ENCODE results near the gene PTRH1.

DNA sequence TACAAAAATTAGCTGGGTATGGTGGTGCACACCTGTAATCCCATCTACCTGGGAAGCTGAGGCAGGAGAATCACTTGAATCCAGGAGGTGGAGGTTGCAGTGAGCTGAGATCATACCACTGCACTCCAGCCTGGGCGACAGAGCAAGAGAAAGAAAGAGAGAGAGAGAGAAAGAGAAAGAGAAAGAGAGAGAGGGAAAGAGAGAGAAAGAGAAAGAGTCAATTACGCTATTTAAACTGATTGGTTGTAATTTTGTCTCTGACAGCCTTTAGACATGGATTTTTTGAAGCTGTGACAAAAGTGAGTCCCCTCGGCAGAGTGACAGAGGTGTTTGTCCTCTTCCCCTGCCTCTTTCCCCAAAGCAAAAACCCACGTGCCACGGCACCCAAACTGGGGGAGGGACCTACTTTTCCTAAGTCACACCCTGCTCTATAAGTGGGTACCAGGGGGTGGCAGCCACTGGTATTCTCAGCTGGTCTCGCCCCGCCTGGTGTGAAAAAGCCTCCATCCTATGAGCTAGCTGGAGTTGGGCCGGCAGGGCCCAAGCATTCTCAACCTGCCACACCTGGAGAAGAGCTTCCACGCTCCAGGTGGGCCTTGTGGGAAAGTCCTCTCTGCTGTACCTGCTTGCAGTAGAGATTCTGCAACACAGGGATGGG, 12.0 kb downstream of the PTRH1 start:
- no peak for TF ChIP-seq ZSCAN20 (CRISPR knock-in tag; IDR thresholded peaks at IDR 0.05; ENCODE audit: borderline replicate concordance)
- no peak for TF ChIP-seq RCOR2 (CRISPR knock-in tag; IDR thresholded peaks at IDR 0.05)
- no peak for TF ChIP-seq CCAR2 (optimal IDR thresholded peaks at IDR 0.05; ENCODE audit: low read depth, low read length)
- TF ChIP-seq, protein P1, sequence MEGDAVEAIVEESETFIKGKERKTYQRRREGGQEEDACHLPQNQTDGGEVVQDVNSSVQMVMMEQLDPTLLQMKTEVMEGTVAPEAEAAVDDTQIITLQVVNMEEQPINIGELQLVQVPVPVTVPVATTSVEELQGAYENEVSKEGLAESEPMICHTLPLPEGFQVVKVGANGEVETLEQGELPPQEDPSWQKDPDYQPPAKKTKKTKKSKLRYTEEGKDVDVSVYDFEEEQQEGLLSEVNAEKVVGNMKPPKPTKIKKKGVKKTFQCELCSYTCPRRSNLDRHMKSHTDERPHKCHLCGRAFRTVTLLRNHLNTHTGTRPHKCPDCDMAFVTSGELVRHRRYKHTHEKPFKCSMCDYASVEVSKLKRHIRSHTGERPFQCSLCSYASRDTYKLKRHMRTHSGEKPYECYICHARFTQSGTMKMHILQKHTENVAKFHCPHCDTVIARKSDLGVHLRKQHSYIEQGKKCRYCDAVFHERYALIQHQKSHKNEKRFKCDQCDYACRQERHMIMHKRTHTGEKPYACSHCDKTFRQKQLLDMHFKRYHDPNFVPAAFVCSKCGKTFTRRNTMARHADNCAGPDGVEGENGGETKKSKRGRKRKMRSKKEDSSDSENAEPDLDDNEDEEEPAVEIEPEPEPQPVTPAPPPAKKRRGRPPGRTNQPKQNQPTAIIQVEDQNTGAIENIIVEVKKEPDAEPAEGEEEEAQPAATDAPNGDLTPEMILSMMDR (CRISPR knock-in tag; IDR thresholded peaks at IDR 0.05), result no peak
- TF ChIP-seq, protein P2, sequence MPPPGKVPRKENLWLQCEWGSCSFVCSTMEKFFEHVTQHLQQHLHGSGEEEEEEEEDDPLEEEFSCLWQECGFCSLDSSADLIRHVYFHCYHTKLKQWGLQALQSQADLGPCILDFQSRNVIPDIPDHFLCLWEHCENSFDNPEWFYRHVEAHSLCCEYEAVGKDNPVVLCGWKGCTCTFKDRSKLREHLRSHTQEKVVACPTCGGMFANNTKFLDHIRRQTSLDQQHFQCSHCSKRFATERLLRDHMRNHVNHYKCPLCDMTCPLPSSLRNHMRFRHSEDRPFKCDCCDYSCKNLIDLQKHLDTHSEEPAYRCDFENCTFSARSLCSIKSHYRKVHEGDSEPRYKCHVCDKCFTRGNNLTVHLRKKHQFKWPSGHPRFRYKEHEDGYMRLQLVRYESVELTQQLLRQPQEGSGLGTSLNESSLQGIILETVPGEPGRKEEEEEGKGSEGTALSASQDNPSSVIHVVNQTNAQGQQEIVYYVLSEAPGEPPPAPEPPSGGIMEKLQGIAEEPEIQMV (CRISPR knock-in tag; IDR thresholded peaks at IDR 0.05; ENCODE audit: low read depth), result no peak
- no peak for TF ChIP-seq ZNF720 (CRISPR knock-in tag; IDR thresholded peaks at IDR 0.05)
- TF ChIP-seq CENPX (CRISPR knock-in tag; IDR thresholded peaks at IDR 0.05), result no peak
